CD14-positive monocyte (primary cell): ENCODE measurements around the gene AP2A1. TPM values are rescaled to one million over a fixed set of nuclear protein-coding genes. Genes with fewer than 3 reads are reported as not detected.

Source experiments
- DNase-seq, 3 donors: peaks; one replicate each; pipeline ENCODE4 v3.0.0-alpha.2; 2011 to 2022
- H2AFZ ChIP-seq: 2 replicates; pipeline ENCODE4 v1.6.0; 2012; ENCODE audit warnings: mild to moderate bottlenecking, low read depth, low read length, inconsistent platforms; ENCODE audit not compliant: insufficient read depth, poor library complexity, severe bottlenecking
- H3K27ac ChIP-seq, 2 donors: 1 replicate in 1 of 2; 2 replicates in 1 of 2; pipeline ENCODE4 v1.5.1; 2012 to 2013; ENCODE audit warnings: low read length in 2 of 2, control low read depth in 1 of 2, inconsistent platforms in 1 of 2, low read depth in 1 of 2, mild to moderate bottlenecking in 1 of 2
- H3K27me3 ChIP-seq, 2 donors: one replicate each; pipeline versions ENCODE4 v1.6.0 to v1.6.1; 2011 to 2013; ENCODE audit warnings: low read length in 2 of 2; ENCODE audit not compliant: control insufficient read depth in 2 of 2, insufficient read depth in 2 of 2
- H3K36me3 ChIP-seq, 2 donors: replicated peaks in 1 of 2; 1 replicate in 1 of 2; 2 replicates in 1 of 2; pipeline versions ENCODE4 v1.5.1 to v1.6.1; 2012 to 2013; ENCODE audit warnings: low read length in 2 of 2, control low read depth in 1 of 2, inconsistent platforms in 1 of 2, mild to moderate bottlenecking in 1 of 2; ENCODE audit not compliant: insufficient read depth in 2 of 2, control insufficient read depth in 1 of 2
- H3K4me1 ChIP-seq, 2 donors: 1 replicate in 1 of 2; 2 replicates in 1 of 2; pipeline versions ENCODE4 v1.5.1 to v1.6.1; 2012 to 2013; ENCODE audit warnings: low read length in 2 of 2, control low read depth in 1 of 2, inconsistent platforms in 1 of 2, mild to moderate bottlenecking in 1 of 2, moderate library complexity in 1 of 2; ENCODE audit not compliant: insufficient read depth in 2 of 2, control insufficient read depth in 1 of 2
- H3K4me2 ChIP-seq: replicated peaks from 2 replicates; pipeline ENCODE3; 2012; ENCODE audit warnings: low read length, moderate library complexity, mild to moderate bottlenecking; ENCODE audit not compliant: poor library complexity, severe bottlenecking; ENCODE audit errors: extremely low read depth
- H3K4me3 ChIP-seq, 3 experiments: fragments of 200-600 bp in 1 of 3; sonication (generic) in 1 of 3; replicated peaks in 1 of 3; 1 replicate in 2 of 3; 2 replicates in 1 of 3; pipeline ENCODE4 v1.5.1; 2011 to 2013; ENCODE audit warnings: low read length in 3 of 3, mild to moderate bottlenecking in 3 of 3, control low read depth in 2 of 3, low read depth in 2 of 3, inconsistent platforms in 1 of 3, moderate library complexity in 1 of 3
- H3K79me2 ChIP-seq: 2 replicates; pipeline ENCODE4 v1.6.0; 2012; ENCODE audit warnings: mild to moderate bottlenecking, control low read depth, inconsistent platforms, low read length, moderate library complexity; ENCODE audit not compliant: insufficient read depth
- H3K9ac ChIP-seq: 2 replicates; pipeline ENCODE4 v1.6.0; 2017; ENCODE audit warnings: low read length, mild to moderate bottlenecking; ENCODE audit not compliant: insufficient read depth, poor library complexity, severe bottlenecking
- H3K9me3 ChIP-seq, 2 donors: replicated peaks in 1 of 2; 1 replicate in 1 of 2; 2 replicates in 1 of 2; pipeline versions ENCODE4 v1.5.1 to v1.6.1; 2012 to 2013; ENCODE audit warnings: low read length in 2 of 2, control low read depth in 1 of 2; ENCODE audit not compliant: control insufficient read depth in 1 of 2, insufficient read depth in 1 of 2
- H4K20me1 ChIP-seq: 2 replicates; pipeline ENCODE4 v1.6.0; 2012; ENCODE audit warnings: mild to moderate bottlenecking, low read length, control low read depth, moderate library complexity; ENCODE audit not compliant: insufficient read depth
- H3K27ac Mint-ChIP-seq, 7 donors: one replicate each; pipeline ENCODE4 v1.8.0; 2020; ENCODE audit warnings: mild to moderate bottlenecking in 7 of 7, mixed read lengths in 7 of 7, moderate library complexity in 6 of 7, inconsistent platforms in 2 of 7
- H3K27me3 Mint-ChIP-seq, 3 donors: one replicate each; pipeline ENCODE4 v1.8.0; 2021 to 2022; ENCODE audit warnings: low read depth in 3 of 3, mild to moderate bottlenecking in 3 of 3, mixed read lengths in 3 of 3, moderate library complexity in 3 of 3, inconsistent platforms in 1 of 3
- H3K36me3 Mint-ChIP-seq, 2 donors: one replicate each; pipeline ENCODE4 v1.8.0; 2020; ENCODE audit warnings: mixed read lengths in 2 of 2, inconsistent platforms in 1 of 2, mild to moderate bottlenecking in 1 of 2
- H3K4me1 Mint-ChIP-seq: one replicate; pipeline ENCODE4 v1.8.0; 2020; ENCODE audit warnings: mild to moderate bottlenecking, mixed read lengths
- H3K4me3 Mint-ChIP-seq, 2 donors: one replicate each; pipeline ENCODE4 v1.8.0; 2020; ENCODE audit warnings: mild to moderate bottlenecking in 2 of 2, mixed read lengths in 2 of 2, moderate library complexity in 1 of 2
- H3K9me3 Mint-ChIP-seq, 7 donors: one replicate each; pipeline ENCODE4 v1.8.0; 2020 to 2022; ENCODE audit warnings: mixed read lengths in 7 of 7, mild to moderate bottlenecking in 6 of 7, moderate library complexity in 6 of 7, inconsistent platforms in 2 of 7
- WGBS: methylation state at CpG from one replicate; pipeline ENCODE4 v1.1.5; 2013; ENCODE audit warnings: missing lambda C conversion rate; ENCODE audit not compliant: insufficient coverage; 5-methylcytosine and 5-hydroxymethylcytosine counted together
- intact Hi-C, 2 donors: fragments of 100-400 bp; cut with micrococcal nuclease; formaldehyde crosslinking; loops; one replicate each; pipeline versions ENCODE4 v1.15.0 to v1.15.1; 2023
- polyA plus RNA-seq, 3 donors: library from polyadenylated mRNA; depleted of rRNA in 1 of 3; unstranded in 2 of 3; stranded (reverse) in 1 of 3; fragments of 300-500 nt in 2 of 3; fragments of >200 nt in 1 of 3; fragmentation: Illumina TruSeq in 2 of 3; gene quantifications; 1 replicate in 2 of 3; 2 replicates in 1 of 3; pipeline ENCODE4 v1.2.3, GENCODE V29; 2012 to 2021
- TF ChIP-seq, protein P1 (sequence below): fragments of 200-600 bp; IDR thresholded peaks from one replicate; pipeline ENCODE4 v1.8.0; 2022; ENCODE audit warnings: antibody characterized with exemption, mild to moderate bottlenecking

The AP2A1 gene
- polyA plus RNA-seq, 3 donors: 12.1 to 117 (median 15.1) TPM

DNA sequence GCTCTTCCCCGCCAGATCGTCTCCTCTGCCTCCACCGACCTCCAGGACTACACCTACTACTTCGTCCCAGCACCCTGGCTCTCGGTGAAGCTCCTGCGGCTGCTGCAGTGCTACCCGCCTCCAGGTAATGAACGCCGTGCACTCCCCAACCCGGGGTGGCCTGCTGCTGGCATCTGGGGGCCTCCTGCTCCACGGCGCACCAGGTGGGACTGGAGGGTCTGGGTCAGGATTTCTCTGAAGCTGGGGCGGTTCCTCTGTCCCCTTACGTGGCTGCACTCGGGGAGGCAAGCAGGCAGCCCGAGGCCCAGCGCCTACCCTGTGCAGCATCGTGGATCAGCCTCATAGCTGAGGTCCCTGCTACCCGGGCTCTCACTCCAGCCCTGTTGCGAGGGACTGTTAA, 28.8 kb downstream of the AP2A1 start:
- no peak for DNase-seq
- Histone ChIP-seq H3K79me2 (no peaks in the 10 kb centered on the region), H3K9me3 (no peaks in the 10 kb centered on the region), H4K20me1 (peaks cover 84% of the 10 kb centered on the region), H3K36me3 (peaks cover 95 to 100% of the 10 kb centered on the region in 2 donors), H3K27ac (no peak overlapping the region), H2AFZ (no peak overlapping the region), H3K4me1 (no peaks in the 10 kb centered on the region), H3K4me2 (no peak overlapping the region), H3K27me3 (no peaks in the 10 kb centered on the region), H3K4me3 (no peak overlapping the region), H3K9ac (no peak overlapping the region)
- TF ChIP-seq, protein P1, sequence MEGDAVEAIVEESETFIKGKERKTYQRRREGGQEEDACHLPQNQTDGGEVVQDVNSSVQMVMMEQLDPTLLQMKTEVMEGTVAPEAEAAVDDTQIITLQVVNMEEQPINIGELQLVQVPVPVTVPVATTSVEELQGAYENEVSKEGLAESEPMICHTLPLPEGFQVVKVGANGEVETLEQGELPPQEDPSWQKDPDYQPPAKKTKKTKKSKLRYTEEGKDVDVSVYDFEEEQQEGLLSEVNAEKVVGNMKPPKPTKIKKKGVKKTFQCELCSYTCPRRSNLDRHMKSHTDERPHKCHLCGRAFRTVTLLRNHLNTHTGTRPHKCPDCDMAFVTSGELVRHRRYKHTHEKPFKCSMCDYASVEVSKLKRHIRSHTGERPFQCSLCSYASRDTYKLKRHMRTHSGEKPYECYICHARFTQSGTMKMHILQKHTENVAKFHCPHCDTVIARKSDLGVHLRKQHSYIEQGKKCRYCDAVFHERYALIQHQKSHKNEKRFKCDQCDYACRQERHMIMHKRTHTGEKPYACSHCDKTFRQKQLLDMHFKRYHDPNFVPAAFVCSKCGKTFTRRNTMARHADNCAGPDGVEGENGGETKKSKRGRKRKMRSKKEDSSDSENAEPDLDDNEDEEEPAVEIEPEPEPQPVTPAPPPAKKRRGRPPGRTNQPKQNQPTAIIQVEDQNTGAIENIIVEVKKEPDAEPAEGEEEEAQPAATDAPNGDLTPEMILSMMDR: no peak
- Mint-ChIP-seq H3K4me3 (no peak overlapping the region), H3K4me1 (no peaks in the 10 kb centered on the region), H3K27me3 (peaks cover 0 to 2% (median 2%) of the 10 kb centered on the region in 3 donors), H3K27ac (no peak overlapping the region), H3K9me3 (peaks cover 0 to 5% (median 0%) of the 10 kb centered on the region in 7 donors), H3K36me3 (peaks cover 89 to 99% of the 10 kb centered on the region in 2 donors)
- intact Hi-C loops: no loop called here
- WGBS: over 99% methylated on average over 17 of the region's 20 CpGs

DNA sequence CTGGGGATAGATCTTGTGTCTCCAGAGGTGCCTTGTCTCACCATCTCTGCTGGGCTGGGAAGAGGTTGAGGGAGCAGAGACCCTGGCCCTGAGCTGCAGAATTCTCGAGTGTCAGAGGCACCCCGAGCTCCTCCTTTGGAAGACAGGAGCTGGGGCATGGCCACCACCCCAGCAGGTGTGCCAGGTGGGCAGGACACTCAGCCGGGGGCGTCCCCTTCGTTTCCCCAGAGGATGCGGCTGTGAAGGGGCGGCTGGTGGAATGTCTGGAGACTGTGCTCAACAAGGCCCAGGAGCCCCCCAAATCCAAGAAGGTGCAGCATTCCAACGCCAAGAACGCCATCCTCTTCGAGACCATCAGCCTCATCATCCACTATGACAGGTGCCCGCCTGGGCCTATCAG, 31.8 kb downstream of the AP2A1 start:
- intact Hi-C loops: no loop called here
- TF ChIP-seq, protein P1: no peak

More for the DNA sequence above, 31.8 kb downstream of the AP2A1 start:
- Histone ChIP-seq H3K79me2 (no peaks in the 10 kb centered on the region), H3K36me3 (peaks cover 91 to 100% of the 10 kb centered on the region in 2 donors), H4K20me1 (peaks cover 79% of the 10 kb centered on the region), H3K4me2 (no peak overlapping the region), H3K4me1 (no peaks in the 10 kb centered on the region), H2AFZ (no peak overlapping the region), H3K9me3 (no peaks in the 10 kb centered on the region), H3K4me3 (no peak overlapping the region), H3K27ac (no peak overlapping the region), H3K9ac (no peak overlapping the region), H3K27me3 (no peaks in the 10 kb centered on the region)
- Mint-ChIP-seq H3K27ac (no peak overlapping the region), H3K4me1 (no peaks in the 10 kb centered on the region), H3K36me3 (peaks cover 88 to 95% of the 10 kb centered on the region in 2 donors), H3K4me3 (no peak overlapping the region), H3K27me3 (peaks cover 0 to 2% (median 0%) of the 10 kb centered on the region in 3 donors), H3K9me3 (no peaks in the 10 kb centered on the region)
- WGBS: 100% methylated on average over 6 of the region's 11 CpGs
- DNase-seq: no peak
